Neural cell (in vitro differentiated cells): ENCODE results near the gene PNKD.

Source experiments
- CTCF ChIP-seq: fragments of 450-650 bp; IDR thresholded peaks from 2 replicates; pipeline ENCODE4 v1.5.1; 2014; ENCODE audit warnings: antibody characterized with exemption, mild to moderate bottlenecking, moderate library complexity; ENCODE audit not compliant: poor library complexity, severe bottlenecking
- EP300 ChIP-seq: fragments of 450-650 bp; conservative IDR thresholded peaks from 2 replicates; pipeline ENCODE4 v1.6.1; 2014; ENCODE audit warnings: antibody characterized with exemption, mild to moderate bottlenecking, moderate library complexity; ENCODE audit not compliant: poor library complexity, severe bottlenecking
- EZH2 ChIP-seq: fragments of 200-600, 300-800 bp; shearing (Covaris generic), sonication (generic); IDR thresholded peaks from 2 replicates; pipeline ENCODE4 v1.6.1; 2014; ENCODE audit warnings: antibody characterized with exemption, low read length, borderline replicate concordance, mild to moderate bottlenecking; ENCODE audit not compliant: insufficient read depth, poor library complexity, severe bottlenecking
- MXI1 ChIP-seq: fragments of 450-650 bp; conservative IDR thresholded peaks from 2 replicates; pipeline ENCODE4 v1.6.1; 2014; ENCODE audit warnings: antibody characterized with exemption, mild to moderate bottlenecking; ENCODE audit not compliant: poor library complexity, severe bottlenecking
- POLR2AphosphoS5 ChIP-seq: IDR thresholded peaks from 2 replicates; pipeline ENCODE4 v1.6.1; 2012
- RAD21 ChIP-seq: fragments of 450-650 bp; conservative IDR thresholded peaks from 2 replicates; pipeline ENCODE4 v1.6.1; 2014; ENCODE audit warnings: antibody characterized with exemption, mild to moderate bottlenecking, moderate library complexity
- TAF1 ChIP-seq: IDR thresholded peaks from 2 replicates; pipeline ENCODE4 v1.6.1; 2012; ENCODE audit warnings: low read depth

GRCh38 chr2:218230882-218231281, 39.4 kb upstream of the PNKD start:
- TF ChIP-seq CTCF: no peak
- no peak for TF ChIP-seq POLR2AphosphoS5
- TF ChIP-seq TAF1: no peak
- no peak for TF ChIP-seq MXI1
- no peak for TF ChIP-seq RAD21
- no peak for TF ChIP-seq EP300
- TF ChIP-seq EZH2: no peak
